Subcutaneous abdominal adipose tissue (tissue), 5 donors: ENCODE results near the gene VMP1.

Source experiments
- H3K27ac ChIP-seq: one replicate; pipeline ENCODE4 v1.7.0; 2013; ENCODE audit warnings: low read depth, mild to moderate bottlenecking, inconsistent platforms, low read length, moderate library complexity
- H3K27me3 ChIP-seq, 5 donors: one replicate each; pipeline ENCODE4 v1.7.0; 2013; ENCODE audit warnings: low read length in 5 of 5, inconsistent platforms in 1 of 5; ENCODE audit not compliant: control insufficient read depth in 5 of 5, insufficient read depth in 4 of 5
- H3K36me3 ChIP-seq, 5 donors: one replicate each; pipeline ENCODE4 v1.7.0; 2013; ENCODE audit warnings: low read length in 5 of 5; ENCODE audit not compliant: control insufficient read depth in 5 of 5, insufficient read depth in 5 of 5
- H3K4me1 ChIP-seq, 5 donors: one replicate each; pipeline ENCODE4 v1.7.0; 2013; ENCODE audit warnings: low read length in 5 of 5, mild to moderate bottlenecking in 3 of 5, moderate library complexity in 1 of 5; ENCODE audit not compliant: control insufficient read depth in 5 of 5, insufficient read depth in 5 of 5
- H3K4me3 ChIP-seq, 5 donors: one replicate each; pipeline ENCODE4 v1.7.0; 2013; ENCODE audit warnings: low read length in 5 of 5, low read depth in 1 of 5
- H3K9ac ChIP-seq, 5 donors: one replicate each; pipeline ENCODE4 v1.7.0; 2013; ENCODE audit warnings: low read length in 5 of 5, mild to moderate bottlenecking in 4 of 5, moderate library complexity in 3 of 5
- H3K9me3 ChIP-seq, 5 donors: one replicate each; pipeline ENCODE4 v1.7.0; 2013; ENCODE audit warnings: low read length in 5 of 5; ENCODE audit not compliant: control insufficient read depth in 5 of 5
- donor health status: healthy.
- donor health status: healthy.
- donor health status: healthy.
- donor health status: healthy.
- donor health status: healthy.

The VMP1 gene

DNA sequence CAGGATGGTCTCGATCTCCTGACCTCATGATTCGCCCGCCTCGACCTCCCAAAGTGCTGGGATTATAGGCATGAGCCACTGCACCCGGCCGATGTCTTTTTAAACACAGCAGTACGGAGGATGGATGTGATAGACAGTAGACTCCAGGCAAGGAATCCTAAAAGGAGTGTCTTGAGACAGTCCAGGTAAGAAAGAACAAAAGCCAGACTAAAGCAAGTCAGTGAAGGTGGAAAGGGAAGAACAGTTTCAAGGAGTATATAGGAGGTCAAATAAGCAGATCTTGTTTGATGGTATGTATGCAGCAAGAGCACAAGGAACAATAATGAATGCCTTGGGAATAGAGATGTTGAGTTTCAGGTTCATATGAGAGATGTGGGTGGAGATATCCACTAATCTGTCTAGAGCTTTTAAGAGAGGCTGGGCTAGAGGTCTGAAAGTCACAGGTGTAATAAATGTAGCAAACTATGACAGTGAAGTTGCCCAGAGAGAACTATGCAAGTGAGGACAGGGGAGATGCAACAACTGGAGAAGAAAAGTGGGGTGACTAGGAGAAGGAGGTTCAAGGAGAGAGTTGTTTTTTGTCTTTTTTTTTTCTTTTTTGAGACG, 180.8 kb downstream of the VMP1 start:
- Histone ChIP-seq H3K27me3 (no peaks in the 10 kb centered on the region), H3K9ac (no peak overlapping the region), H3K4me1 (peaks cover 0 to 12% (median 12%) of the 10 kb centered on the region in 5 donors), H3K27ac (no peak overlapping the region), H3K36me3 (peaks cover 11 to 36% (median 27%) of the 10 kb centered on the region in 5 donors), H3K4me3 (no peak overlapping the region), H3K9me3 (no peaks in the 10 kb centered on the region)

DNA sequence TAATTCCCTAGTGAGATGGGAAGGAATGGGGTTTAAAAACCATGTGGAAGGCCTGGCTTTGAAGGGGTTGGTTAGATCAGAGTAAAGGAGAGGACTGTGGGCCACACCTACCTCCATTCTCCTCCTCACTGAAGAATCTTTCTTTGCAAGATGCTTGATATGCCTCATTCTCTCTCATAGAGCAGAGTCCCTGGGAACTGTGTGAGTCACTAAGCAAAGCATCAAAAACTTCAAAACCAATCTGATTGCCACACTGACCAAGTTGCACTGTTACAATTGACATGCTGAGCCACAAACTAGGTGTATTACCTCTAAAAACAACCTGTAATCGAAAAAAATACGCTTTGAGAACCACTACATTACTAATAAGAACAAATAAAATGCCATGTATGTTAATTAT, 183.3 kb downstream of the VMP1 start:
- peaks cover 4 to 16% (median 10%) of the 10 kb centered on the region in 5 donors for H3K36me3 ChIP-seq
- no peak overlapping the region for H3K27ac ChIP-seq
- no peaks in the 10 kb centered on the region for H3K9me3 ChIP-seq
- peaks cover 0 to 27% (median 23%) of the 10 kb centered on the region in 5 donors for H3K4me1 ChIP-seq
- no peak overlapping the region for H3K4me3 ChIP-seq
- no peak overlapping the region for H3K9ac ChIP-seq
- no peaks in the 10 kb centered on the region for H3K27me3 ChIP-seq
